Peyer's patch (tissue), 4 donors: ENCODE data around the gene PRSS58.

Experiments used
- POLR2A ChIP-seq, 2 donors: fragments of 450-650 bp; IDR thresholded peaks; one replicate each; pipeline ENCODE4 v1.5.1; 2017; ENCODE audit warnings: antibody characterized with exemption in 2 of 2, mild to moderate bottlenecking in 2 of 2, moderate library complexity in 2 of 2
- TF ChIP-seq, protein P1 (sequence below), 6 experiments: fragments of 450-650 bp in 4 of 6; fragments of 200-600 bp in 2 of 6; sonication (generic) in 1 of 6; IDR thresholded peaks; one replicate each; pipeline ENCODE4 v1.5.1; 2017 to 2019; ENCODE audit warnings: antibody characterized with exemption in 6 of 6, mild to moderate bottlenecking in 3 of 6, moderate library complexity in 1 of 6

DNA sequence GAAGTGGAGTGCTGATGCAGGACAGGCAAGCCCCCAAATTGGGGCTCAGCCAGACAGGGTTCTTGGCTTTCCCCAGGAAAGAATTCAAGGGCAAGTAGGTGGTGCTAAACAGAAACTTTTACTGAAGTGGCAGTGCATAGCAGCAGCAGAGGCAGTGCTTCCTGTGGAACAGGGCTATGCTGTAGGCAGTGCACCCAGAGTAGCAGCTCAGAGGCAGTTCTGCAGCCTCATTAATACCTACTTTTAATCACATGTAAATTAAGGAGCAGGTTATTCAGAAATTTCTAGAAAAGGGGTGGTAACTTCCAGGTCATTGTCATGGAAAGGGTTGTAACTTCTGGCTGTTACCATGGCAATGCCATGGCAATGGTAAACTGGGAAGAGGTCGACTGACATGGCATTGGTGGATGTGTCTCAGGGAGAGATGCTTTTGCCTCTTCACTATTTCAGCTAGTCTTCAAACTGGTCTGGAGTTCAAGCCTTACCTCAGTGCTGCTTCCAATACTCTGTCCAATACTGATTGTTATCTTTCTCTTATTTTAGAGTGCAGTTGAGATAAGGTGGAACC, 29.2 kb downstream of the PRSS58 start:
- TF ChIP-seq POLR2A (IDR thresholded peaks at IDR 0.05) = no peak
- TF ChIP-seq, protein P1, sequence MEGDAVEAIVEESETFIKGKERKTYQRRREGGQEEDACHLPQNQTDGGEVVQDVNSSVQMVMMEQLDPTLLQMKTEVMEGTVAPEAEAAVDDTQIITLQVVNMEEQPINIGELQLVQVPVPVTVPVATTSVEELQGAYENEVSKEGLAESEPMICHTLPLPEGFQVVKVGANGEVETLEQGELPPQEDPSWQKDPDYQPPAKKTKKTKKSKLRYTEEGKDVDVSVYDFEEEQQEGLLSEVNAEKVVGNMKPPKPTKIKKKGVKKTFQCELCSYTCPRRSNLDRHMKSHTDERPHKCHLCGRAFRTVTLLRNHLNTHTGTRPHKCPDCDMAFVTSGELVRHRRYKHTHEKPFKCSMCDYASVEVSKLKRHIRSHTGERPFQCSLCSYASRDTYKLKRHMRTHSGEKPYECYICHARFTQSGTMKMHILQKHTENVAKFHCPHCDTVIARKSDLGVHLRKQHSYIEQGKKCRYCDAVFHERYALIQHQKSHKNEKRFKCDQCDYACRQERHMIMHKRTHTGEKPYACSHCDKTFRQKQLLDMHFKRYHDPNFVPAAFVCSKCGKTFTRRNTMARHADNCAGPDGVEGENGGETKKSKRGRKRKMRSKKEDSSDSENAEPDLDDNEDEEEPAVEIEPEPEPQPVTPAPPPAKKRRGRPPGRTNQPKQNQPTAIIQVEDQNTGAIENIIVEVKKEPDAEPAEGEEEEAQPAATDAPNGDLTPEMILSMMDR (IDR thresholded peaks at IDR 0.05) = no peak
